HepG2 (cell line): ENCODE data around the gene CCDC197.

Source experiments
- ATF2 ChIP-seq: sonication (generic); formaldehyde crosslinking; IDR thresholded peaks from 2 replicates; pipeline ENCODE4 v1.4.0; 2020; ENCODE audit warnings: missing genetic modification reagents
- JUND ChIP-seq: sonication (generic); formaldehyde crosslinking; IDR thresholded peaks from 2 replicates; pipeline ENCODE4 v1.8.0; 2022; ENCODE audit warnings: mild to moderate bottlenecking, missing genetic modification reagents
- NFYB ChIP-seq: sonication (generic); formaldehyde crosslinking; IDR thresholded peaks from 2 replicates; pipeline ENCODE4 v1.4.0; 2020; ENCODE audit warnings: missing genetic modification reagents
- TP53 ChIP-seq: sonication (generic); formaldehyde crosslinking; conservative IDR thresholded peaks from 2 replicates; pipeline ENCODE4 v1.4.0; 2020; ENCODE audit warnings: missing genetic modification reagents
- ZFP36 ChIP-seq: fragments of 150-350 bp; IDR thresholded peaks from 2 replicates; pipeline ENCODE4 v1.6.1; 2018; ENCODE audit warnings: borderline replicate concordance, low read length, low read depth; ENCODE audit not compliant: partially characterized antibody
- ZNF350 ChIP-seq: sonication (generic); formaldehyde crosslinking; IDR thresholded peaks from 2 replicates; pipeline ENCODE4 v1.4.0; 2020; ENCODE audit warnings: mild to moderate bottlenecking, low read depth, missing genetic modification reagents, borderline replicate concordance
- ZNF44 ChIP-seq: sonication (generic); formaldehyde crosslinking; IDR thresholded peaks from 2 replicates; pipeline ENCODE4 v1.5.1; 2020; ENCODE audit warnings: mild to moderate bottlenecking, missing genetic modification reagents
- ZNF501 ChIP-seq: sonication (generic); formaldehyde crosslinking; IDR thresholded peaks from 2 replicates; pipeline ENCODE4 v1.5.1; 2020; ENCODE audit warnings: mild to moderate bottlenecking, moderate library complexity, missing genetic modification reagents

DNA sequence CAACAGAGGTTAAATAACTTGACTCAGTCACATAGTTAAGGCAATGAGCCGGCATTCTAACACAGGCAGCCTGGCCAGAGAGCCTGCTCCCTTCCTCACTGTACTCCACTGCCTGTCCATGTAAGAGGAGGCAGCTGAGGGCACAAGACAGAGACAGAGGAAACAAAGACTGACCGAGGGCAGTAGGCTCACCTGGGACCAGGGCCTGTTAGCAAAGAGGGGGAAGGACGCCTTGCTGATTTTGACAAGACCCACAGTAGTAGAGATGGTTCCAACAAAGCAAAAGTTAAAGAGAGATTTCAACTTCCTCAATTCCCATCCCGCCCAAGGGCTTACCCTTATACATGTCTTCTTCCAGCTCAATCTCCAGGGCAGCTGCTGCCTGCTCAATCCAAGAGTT lies 55.6 kb downstream of the CCDC197 start:
- no peak for TF ChIP-seq ZNF501 (CRISPR knock-in tag)
- TF ChIP-seq ZNF350 (CRISPR knock-in tag), result no peak
- TF ChIP-seq ZNF44 (CRISPR knock-in tag), result no peak
- TF ChIP-seq TP53 (CRISPR knock-in tag), result no peak
- TF ChIP-seq ZFP36, result no peak
- TF ChIP-seq ATF2 (CRISPR knock-in tag), result no peak
- no peak for TF ChIP-seq JUND
- TF ChIP-seq NFYB, result no peak
